NCI-H69 (cell line): ENCODE results near the gene NPB.
A peak's percentile ranks its signal among the peaks of the same experiment; 100 is the strongest.

Experiments used
- DNase-seq: peaks from one replicate; lab custom pipeline; 2025; lab: John Stamatoyannopoulos, UW

The NPB gene

GRCh38 chr17:81898885-81899284 is 3.2 kb upstream of the NPB start:
- no peak for DNase-seq

DNA sequence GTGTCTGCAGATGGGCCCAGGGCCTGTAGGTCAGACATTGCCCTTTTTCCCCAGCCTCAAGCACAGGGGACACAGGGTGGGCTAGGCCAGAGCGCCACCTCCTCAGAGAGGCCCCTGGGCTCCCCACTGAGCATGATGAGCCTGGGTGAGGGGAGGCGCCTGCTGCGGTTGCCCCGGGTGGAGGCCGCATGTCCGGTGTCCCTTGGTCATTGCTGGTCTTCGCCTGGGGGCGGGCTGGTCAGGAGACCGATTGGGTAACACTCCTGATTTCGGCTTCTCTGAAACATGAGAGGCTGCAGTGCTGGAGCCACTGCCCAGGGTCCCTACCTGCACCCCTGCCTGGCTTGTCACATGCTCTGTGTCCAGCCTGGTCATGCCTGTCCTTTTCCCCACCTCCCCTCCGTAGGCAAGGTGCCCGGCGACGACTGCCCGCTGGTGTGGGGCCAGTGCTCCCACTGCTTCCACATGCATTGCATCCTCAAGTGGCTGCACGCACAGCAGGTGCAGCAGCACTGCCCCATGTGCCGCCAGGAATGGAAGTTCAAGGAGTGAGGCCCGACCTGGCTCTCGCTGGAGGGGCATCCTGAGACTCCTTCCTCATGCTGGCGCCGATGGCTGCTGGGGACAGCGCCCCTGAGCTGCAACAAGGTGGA is 2.4 kb upstream of the NPB start:
- no peak for DNase-seq

- no peak for DNase-seq
Observed at GRCh38 chr17:81900181-81900820, 1.7 kb upstream of the NPB start.

DNA sequence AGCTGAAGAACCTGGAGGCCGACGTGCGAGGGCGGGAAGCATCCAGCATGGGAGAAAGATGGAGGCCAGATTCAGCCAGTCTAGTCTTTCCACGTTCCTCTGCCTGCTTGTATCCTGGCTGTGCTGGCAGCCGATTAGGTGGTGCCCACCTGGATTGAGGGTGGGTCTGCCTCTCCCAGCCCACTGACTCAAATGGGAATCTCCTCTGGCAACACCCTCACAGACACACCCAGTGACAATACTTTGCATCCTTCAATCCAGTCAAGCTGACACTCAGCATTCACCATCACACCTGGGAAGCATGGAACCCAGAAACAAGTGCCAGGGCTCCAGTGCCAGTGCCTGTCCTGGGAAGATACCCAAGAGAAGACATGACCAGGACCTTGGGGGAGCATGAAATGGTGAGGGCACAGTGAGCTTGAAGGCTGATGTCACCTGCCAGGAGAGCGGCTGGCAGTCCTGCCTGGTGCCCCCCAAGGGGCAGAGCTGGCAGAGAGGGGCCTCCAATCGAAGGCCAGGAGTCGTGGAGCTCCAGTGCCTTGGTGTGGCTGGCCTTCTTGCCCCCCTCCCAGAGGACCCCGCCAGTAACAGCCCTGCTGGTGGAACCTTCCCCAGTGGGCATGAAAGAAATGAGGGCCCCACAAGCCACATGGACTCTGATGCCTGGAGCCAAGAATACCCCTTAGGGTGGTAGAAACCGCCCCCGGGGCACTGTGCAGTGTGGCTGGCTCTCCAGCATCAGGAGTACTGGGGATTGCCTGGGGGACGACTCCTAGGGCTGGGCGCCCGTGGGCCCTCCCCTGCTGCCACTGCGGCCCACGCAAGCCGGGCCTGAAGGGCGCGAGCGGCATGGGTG is 643 bp upstream of the NPB start:
- no peak for DNase-seq

DNA sequence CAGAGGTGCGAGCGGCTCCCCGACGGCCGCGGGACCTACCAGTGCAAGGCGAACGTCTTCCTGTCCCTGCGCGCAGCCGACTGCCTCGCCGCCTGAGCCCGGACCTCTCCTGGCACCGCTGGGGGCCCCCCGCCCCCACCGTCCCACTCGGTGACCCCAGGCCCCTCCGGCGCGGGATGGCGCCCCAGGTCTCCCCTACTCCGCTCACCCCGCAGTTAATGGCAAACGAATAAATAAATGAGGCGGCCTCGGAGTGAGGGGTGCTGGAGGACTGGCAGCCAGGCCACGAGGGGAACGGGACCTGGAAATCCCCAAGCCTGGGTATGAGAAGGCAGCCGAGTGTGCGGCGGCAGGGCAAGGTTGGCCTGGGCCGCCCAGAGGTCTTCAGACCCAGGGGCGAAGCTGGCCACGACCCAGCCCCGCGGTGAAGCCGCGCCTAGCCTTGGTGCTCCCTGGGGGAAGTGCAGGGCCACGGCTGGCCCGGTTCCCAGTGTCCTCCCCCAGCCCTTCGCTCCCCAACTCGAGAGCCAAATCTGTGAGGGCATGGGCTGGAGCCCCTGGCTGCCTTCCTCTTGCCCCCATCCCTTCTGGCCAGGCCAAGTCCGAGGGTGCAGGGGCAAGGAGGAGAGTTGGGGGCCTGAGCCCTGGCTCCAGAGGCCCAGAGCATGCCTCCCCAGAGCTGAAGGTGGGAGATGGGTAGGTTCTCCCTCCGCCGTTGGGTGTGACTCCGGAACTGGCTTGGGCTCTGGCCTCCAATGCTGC is 796 bp downstream of the NPB start:
- no peak for DNase-seq

GRCh38 chr17:81903415-81903831 is 1.4 kb downstream of the NPB start:
- DNase-seq, result no peak

DNA sequence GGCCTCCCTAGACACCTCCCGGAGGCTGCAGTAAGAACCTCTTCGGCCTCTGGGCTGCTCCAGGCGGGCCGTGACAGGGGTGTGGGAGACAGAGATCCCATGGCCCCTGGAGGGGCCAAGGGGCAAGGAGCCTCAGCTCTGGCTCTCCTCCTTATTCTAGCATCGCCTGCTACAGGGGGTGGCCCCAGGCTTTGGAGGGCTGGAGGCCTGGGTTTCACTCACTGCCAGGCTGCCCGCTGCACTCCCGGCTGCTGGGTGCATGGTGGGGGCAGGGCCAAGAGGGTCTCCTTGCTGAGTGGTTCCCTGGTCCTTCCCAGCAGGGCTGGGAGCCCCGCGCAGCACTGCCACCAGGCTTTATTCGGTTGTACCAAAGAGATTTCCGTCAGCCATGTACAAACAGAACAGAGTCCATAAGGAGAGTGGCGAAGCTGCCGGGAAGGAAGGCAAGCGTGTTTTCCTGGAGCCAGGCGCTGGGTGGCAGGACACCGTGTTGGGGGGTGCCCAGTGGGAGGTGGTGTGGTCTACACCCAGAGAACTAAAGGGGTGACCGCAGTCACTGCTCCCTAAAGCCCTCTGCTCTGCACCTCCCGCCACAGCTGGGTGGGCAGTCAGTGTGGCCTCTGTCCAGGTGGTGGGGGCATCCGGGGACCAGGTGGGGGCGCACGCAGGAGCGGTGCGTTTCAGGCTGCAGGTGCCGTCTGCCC is 2.0 kb downstream of the NPB start:
- DNase-seq, result no peak

DNA sequence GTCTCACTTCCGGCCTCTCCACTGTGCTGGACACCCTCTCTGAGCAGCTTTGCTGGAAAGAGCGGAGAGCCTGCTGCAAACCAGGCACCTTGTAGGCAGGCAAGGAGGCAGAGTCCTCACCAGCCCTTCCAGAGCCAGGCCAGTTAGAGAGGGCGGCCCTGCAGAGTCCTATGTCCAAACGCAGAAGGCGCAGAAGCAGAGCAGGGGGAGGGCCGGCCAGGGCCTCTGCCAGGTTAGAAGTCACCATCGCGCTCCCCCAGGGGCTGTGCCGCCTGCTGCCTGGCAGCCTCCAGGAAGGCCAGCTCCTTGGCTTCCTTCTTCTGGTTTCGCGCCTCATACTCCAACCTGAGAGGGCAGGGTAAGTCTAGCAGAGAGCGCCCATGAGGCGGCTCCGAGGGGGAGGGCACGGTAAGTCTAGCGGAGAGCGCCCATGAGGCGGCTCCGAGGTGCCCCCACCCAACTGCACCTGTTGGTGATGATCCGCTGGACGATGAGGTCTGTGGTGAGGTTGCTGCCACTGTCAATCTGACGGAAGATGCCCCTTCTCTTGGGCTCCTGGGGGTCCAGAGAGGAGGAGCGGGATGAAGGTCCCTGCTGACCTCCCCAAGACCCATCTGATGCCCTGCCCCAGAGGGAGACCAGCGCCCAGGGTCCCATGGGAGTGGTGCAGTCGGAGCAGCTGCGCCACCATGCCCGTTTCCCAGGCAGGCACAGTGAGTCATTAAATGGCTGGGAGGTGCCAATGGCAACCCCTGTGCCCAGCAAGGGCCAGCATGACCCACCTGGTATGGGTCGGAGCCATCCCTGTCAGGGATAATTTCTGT is 2.8 kb downstream of the NPB start:
- DNase-seq, result no peak

DNA sequence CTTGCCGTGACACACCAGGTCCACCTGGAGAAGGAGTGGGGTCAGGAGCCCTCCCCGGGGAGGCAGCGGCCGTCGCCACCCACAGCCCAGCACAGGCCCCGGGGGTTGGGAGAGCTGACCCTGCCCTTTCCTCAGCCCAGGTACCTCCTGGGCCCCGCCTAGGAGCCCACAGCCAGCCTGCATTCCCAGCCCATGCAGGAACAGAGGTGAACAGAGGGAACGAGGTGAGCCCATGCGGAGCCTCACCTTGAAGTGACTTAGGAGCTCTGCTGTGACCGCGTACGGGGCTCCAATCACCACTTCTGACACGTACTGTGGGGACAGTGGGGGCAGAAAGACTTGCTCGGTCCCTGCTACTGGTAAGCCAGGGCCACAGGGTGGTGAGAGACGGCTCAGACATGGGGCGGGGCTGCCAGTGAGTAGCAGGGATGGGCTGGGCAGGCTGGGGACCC is 3.4 kb downstream of the NPB start:
- DNase-seq, result no peak

- no peak for DNase-seq
Observed at GRCh38 chr17:81905993-81906392, 4.0 kb downstream of the NPB start.

DNA sequence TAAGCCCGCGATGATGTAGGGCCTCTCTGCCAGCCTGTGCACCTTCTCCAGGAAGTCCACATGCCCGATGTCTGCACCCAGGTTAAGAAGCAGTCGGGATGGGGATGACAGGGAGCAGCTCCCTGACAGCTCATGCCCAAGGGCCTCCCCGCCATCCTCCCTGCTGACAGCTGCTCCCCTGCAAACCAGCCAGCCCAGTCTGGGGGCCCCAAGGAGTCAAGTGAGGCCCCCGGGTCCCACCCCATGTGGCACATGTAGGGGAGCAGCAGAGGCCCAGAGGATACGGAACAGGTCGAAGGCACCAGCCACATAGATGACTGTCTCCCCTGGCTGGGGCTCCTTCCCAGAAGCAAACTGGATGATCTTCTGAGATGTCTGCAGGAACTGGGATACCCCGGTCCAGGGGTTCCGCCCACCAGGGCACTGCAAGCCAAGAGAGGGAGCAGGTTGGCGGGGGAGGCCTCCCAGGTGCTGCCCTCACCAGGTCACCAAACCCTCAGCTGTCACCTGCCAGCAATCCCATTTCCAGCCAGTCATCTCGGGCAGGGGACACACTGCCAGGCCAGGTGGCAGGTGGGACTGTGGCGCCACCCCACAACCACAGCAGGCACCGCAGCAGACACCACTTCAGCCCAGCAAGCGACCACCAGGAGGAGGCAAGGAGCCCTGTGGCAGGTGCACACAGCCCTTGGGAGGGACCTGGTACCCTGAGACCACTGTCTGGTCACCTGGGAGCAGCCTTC is 4.6 kb downstream of the NPB start:
- peak; percentile 35 for DNase-seq

- no peak for DNase-seq
Observed at GRCh38 chr17:81907219-81908145, 5.4 kb downstream of the NPB start.

- DNase-seq, result no peak
Observed at GRCh38 chr17:81908793-81909192, 6.8 kb downstream of the NPB start.

DNA sequence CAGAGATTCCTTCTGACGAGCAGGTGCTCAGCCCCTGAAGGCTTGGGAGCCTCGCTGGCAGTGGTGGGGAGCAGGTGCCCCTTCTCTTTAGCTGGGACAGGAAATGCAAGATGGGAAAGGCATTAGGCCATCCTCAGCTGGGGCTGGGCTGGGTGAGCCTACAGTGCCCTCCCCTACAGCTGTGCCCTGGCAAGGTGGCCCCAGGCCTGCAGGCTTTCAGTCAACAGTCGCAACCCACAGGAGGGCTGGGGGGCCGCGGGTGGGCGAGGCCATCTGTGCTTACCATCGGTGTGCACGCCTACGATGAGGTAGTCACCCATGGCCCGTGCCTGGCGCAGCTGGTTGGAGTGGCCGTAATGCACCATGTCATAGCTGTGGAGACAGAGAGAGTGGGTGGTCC is 7.2 kb downstream of the NPB start:
- DNase-seq, result no peak

GRCh38 chr17:81909966-81910839 is 8.2 kb downstream of the NPB start:
- peak; percentile 60 for DNase-seq

- DNase-seq, result peak; percentile 67
Observed at GRCh38 chr17:81910840-81911276, 8.8 kb downstream of the NPB start.

GRCh38 chr17:81911277-81911961 is 9.4 kb downstream of the NPB start, which contains the start of gene PCYT2:
Gene PCYT2 (minus strand): TSS chr17:81911399. CDS start chr17:81911355, 44 bp downstream.
- peak; percentile 97 for DNase-seq
